Heart left ventricle (tissue), 16 donors: ENCODE data around the gene TMEM247. TPM values are rescaled to one million over a fixed set of nuclear protein-coding genes. Genes with fewer than 3 reads are reported as not detected.

Source experiments
- ATAC-seq, 4 donors: fragments of 200-7000 bp; cut with Tn5 transposase; one replicate each; pipeline ENCODE4 v1.9.1; 2020 to 2022; ENCODE audit warnings: moderate library complexity in 4 of 4, mild to moderate bottlenecking in 3 of 4, moderate number of reproducible peaks in 1 of 4
- DNase-seq, 5 donors: peaks; one replicate each; pipeline ENCODE4 v3.0.0-alpha.2; 2020
- H3K27ac ChIP-seq, 12 donors: fragments of 200-600 bp; sonication (generic) in 4 of 12; one replicate each; pipeline versions ENCODE4 v1.5.0 to v1.8.0; 2016 to 2022; ENCODE audit warnings: mild to moderate bottlenecking in 2 of 12
- H3K27me3 ChIP-seq, 9 donors: fragments of 200-600 bp; sonication (generic) in 2 of 9; one replicate each; pipeline versions ENCODE4 v1.5.1 to v1.8.0; 2016 to 2022; ENCODE audit warnings: mild to moderate bottlenecking in 3 of 9
- H3K36me3 ChIP-seq, 9 donors: fragments of 200-600 bp; sonication (generic) in 2 of 9; one replicate each; pipeline versions ENCODE4 v1.5.0 to v1.8.0; 2018 to 2022; ENCODE audit warnings: mild to moderate bottlenecking in 2 of 9
- H3K4me1 ChIP-seq, 12 donors: fragments of 200-600 bp; sonication (generic) in 4 of 12; one replicate each; pipeline versions ENCODE4 v1.5.0 to v1.8.0; 2016 to 2022; ENCODE audit warnings: mild to moderate bottlenecking in 3 of 12
- H3K4me3 ChIP-seq, 12 donors: fragments of 200-600 bp; sonication (generic) in 4 of 12; one replicate each; pipeline versions ENCODE4 v1.5.0 to v1.8.0; 2017 to 2022; ENCODE audit warnings: mild to moderate bottlenecking in 9 of 12, moderate library complexity in 4 of 12
- H3K9me3 ChIP-seq, 12 donors: fragments of 200-600 bp; sonication (generic) in 4 of 12; one replicate each; pipeline versions ENCODE4 v1.5.0 to v1.8.0; 2016 to 2022; ENCODE audit warnings: mild to moderate bottlenecking in 1 of 12
- POLR2A ChIP-seq, 2 donors: fragments of 450-650 bp; IDR thresholded peaks; one replicate each; pipeline ENCODE4 v1.6.1; 2017; ENCODE audit warnings: antibody characterized with exemption in 2 of 2, mild to moderate bottlenecking in 2 of 2, moderate library complexity in 2 of 2
- WGBS, 4 donors: extraction: QIAGEN DNeasy Blood & Tissue Kit in 2 of 4; methylation state at CpG; one replicate each; pipeline versions ENCODE4 v1.1.5 to v1.1.7; 2013 to 2018; 5-methylcytosine and 5-hydroxymethylcytosine counted together
- intact Hi-C, 10 donors: fragments of 100-400 bp; cut with DNase I; formaldehyde crosslinking; loops; one replicate each; pipeline versions ENCODE4 v1.11.1 to v1.14.2; 2022
- polyA plus RNA-seq, 2 donors: library from polyadenylated mRNA; stranded (reverse); fragments of 200-250 nt; gene quantifications; one replicate each; pipeline ENCODE4 v1.2.3, GENCODE V29; 2013
- total RNA-seq, 9 donors: library from RNA; depleted of rRNA in 2 of 9; stranded (reverse); fragments of >200 nt in 2 of 9; fragmentation: NEBNext Ultra II Directional in 3 of 9; extraction: Animal tissue kit (Norgen Biotek cat#: 25700) in 3 of 9; gene quantifications; one replicate each; pipeline versions ENCODE4 v1.1.0 to v1.2.4, GENCODE V29; 2016 to 2023
- TF ChIP-seq, protein P1 (sequence below), 12 donors: fragments of 200-600 bp; sonication (generic) in 4 of 12; IDR thresholded peaks; one replicate each; pipeline versions ENCODE4 v1.5.0 to v1.8.0; 2018 to 2022; ENCODE audit warnings: antibody characterized with exemption in 12 of 12, mild to moderate bottlenecking in 5 of 12
- donor health status: ischemic (EF 13 %, LVEDD 7.1; RV severe dilation, severe dysfunction).
- donor health status: healthy with polysubstance abuse.
- donor health status: DM: no; HTN: yes; CAD: no.
- donor health status: DM: no; HTN: no; CAD: no.
- donor health status: ischemic (EF 25% LVEDD 6.9; RV normal size, moderate dysfunction).
- donor health status: ischemic (EF 25% LVEDD 5.7; RV mildly dilated, moderate dysfunction).
- donor health status: healthy.
- donor health status: DM: yes; HTN: yes; CAD: no.
- donor health status: ischemic (EF 35%, LVEDD 5.7; RV mildly dilated, moderate dysfunction).
- donor health status: nonischemic (EF 11% LVEDD 7.7; RV severe dilation, severe dysfunction).
- donor health status: DM: yes; HTN: yes; CAD: no.
- donor health status: PGD.
- donor health status: ischemic (EF 29% LVEDD 5.4; RV normal size, mild dysfunction).
- donor health status: nonischemic (EF 23%, LVEDD 6.1; RV moderate dilation, normal function).

Gene TMEM247
- total and polyA plus RNA-seq, 11 donors: not detected

DNA sequence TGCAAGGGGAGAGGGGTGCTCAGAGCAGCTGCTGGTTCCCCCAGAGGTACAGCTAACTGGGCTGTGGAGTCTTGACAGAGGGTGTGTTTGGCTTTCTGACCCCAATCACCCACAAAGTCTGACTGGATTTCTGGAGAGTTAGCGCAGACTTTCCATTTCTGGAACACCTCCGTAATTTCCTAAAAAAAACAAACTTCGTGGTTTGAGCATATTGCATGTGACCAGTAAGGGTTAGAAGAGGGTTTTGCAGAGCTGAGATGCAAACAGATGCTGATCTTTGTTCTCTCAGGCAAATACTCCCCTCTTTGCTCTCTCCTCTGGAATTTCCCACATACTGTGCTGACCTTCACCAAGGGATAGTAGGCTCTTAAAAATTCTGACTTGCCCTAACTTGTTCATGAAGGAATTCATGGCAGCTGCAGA lies 44.5 kb upstream of the TMEM247 start:
- Histone ChIP-seq H3K4me1 (peaks cover 0 to 19% (median 3%) of the 10 kb centered on the region in 12 donors), H3K36me3 (no peaks in the 10 kb centered on the region), H3K9me3 (no peaks in the 10 kb centered on the region), H3K4me3 (no peak overlapping the region), H3K27me3 (no peaks in the 10 kb centered on the region), H3K27ac (no peak overlapping the region)
- DNase-seq (no peak), ATAC-seq (no peak)
- 67 to 77% (median 72%) methylated on average over 3 of the region's 3 CpGs for WGBS, 4 donors
- TF ChIP-seq, protein P1, sequence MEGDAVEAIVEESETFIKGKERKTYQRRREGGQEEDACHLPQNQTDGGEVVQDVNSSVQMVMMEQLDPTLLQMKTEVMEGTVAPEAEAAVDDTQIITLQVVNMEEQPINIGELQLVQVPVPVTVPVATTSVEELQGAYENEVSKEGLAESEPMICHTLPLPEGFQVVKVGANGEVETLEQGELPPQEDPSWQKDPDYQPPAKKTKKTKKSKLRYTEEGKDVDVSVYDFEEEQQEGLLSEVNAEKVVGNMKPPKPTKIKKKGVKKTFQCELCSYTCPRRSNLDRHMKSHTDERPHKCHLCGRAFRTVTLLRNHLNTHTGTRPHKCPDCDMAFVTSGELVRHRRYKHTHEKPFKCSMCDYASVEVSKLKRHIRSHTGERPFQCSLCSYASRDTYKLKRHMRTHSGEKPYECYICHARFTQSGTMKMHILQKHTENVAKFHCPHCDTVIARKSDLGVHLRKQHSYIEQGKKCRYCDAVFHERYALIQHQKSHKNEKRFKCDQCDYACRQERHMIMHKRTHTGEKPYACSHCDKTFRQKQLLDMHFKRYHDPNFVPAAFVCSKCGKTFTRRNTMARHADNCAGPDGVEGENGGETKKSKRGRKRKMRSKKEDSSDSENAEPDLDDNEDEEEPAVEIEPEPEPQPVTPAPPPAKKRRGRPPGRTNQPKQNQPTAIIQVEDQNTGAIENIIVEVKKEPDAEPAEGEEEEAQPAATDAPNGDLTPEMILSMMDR (IDR thresholded peaks at IDR 0.05): no peak
- no peak for TF ChIP-seq POLR2A (IDR thresholded peaks at IDR 0.05)
- intact Hi-C loops: no loop called here

GRCh38 chr2:46435353-46435752 lies 44.0 kb upstream of the TMEM247 start:
- DNase-seq: no peak
- H3K4me3 ChIP-seq: no peak overlapping the region
- peaks cover 0 to 21% (median 3%) of the 10 kb centered on the region in 12 donors for H3K4me1 ChIP-seq
- no peaks in the 10 kb centered on the region for H3K27me3 ChIP-seq
- no peak for ATAC-seq
- no peaks in the 10 kb centered on the region for H3K9me3 ChIP-seq
- H3K36me3 ChIP-seq: no peaks in the 10 kb centered on the region
- H3K27ac ChIP-seq: peak overlapping the region in 1 of 12 donors; percentile 44
- TF ChIP-seq, protein P1 (IDR thresholded peaks at IDR 0.05): no peak
- no peak for TF ChIP-seq POLR2A (IDR thresholded peaks at IDR 0.05)
- intact Hi-C loops: no loop called here

DNA sequence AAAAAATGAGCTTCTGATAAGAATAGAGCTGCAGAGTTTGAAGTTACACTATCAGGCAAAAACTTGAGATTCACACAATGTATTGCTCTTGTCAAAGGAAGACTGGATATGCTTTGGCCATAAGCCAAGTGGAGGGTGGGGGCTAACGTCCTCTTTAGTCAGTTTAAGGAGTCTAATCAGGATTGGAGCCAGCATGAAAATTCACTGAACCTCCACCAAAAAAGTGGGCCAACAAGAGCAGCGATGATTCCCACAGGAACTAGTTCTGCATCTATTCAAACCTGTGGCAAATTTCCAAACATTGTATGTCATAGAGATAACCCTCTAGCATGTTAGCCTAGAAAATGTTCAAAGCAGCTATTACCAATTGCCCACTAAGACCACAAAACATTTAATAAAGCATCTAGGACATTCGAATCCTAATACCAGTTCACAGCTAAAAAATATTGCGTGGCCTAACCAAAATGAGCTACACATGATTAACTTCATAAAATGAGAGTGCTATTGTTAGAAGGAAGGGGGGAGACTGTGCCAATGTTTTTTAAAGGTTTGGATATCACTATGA lies 43.5 kb upstream of the TMEM247 start:
- 41 to 58% (median 53%) methylated on average over 4 of the region's 4 CpGs for WGBS, 4 donors
- intact Hi-C loops: no loop called here
- no peaks in the 10 kb centered on the region for H3K36me3 ChIP-seq
- no peaks in the 10 kb centered on the region for H3K9me3 ChIP-seq
- TF ChIP-seq, protein P1 (IDR thresholded peaks at IDR 0.05): no peak
- no peak for TF ChIP-seq POLR2A (IDR thresholded peaks at IDR 0.05)
- DNase-seq (peak in 2 of 5 donors; percentile 35 to 40), ATAC-seq (no peak)
- H3K4me3 ChIP-seq: no peak overlapping the region
- H3K27ac ChIP-seq: peak overlapping the region in 1 of 12 donors; percentile 44
- H3K27me3 ChIP-seq: no peaks in the 10 kb centered on the region
- H3K4me1 ChIP-seq: peaks cover 0 to 26% (median 3%) of the 10 kb centered on the region in 12 donors

DNA sequence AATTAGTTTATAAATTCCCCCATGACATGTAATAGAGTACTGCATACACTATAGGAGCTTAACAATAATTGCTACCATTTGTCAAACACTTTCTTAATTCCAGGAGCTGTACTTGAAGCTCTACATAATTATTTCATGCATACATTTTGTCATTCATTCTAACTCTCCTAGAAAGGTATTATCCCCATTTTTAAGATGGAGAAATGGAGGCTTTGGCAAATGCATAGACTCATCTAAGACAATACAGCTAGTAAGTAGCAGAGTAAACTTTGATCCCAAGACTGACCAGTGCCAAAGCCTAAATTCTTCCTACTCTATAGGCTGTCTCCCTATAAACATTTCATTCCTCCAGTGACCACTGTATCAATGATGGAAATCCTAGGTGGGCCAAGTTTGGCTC lies 42.6 kb upstream of the TMEM247 start:
- DNase-seq (no peak), ATAC-seq (no peak)
- TF ChIP-seq, protein P1 (IDR thresholded peaks at IDR 0.05): no peak
- no peak for TF ChIP-seq POLR2A (IDR thresholded peaks at IDR 0.05)
- no peaks in the 10 kb centered on the region for H3K36me3 ChIP-seq
- peak overlapping the region in 1 of 12 donors; percentile 8 for H3K27ac ChIP-seq
- H3K4me3 ChIP-seq: no peak overlapping the region
- intact Hi-C loops: no loop called here
- peaks cover 0 to 26% (median 3%) of the 10 kb centered on the region in 12 donors for H3K4me1 ChIP-seq
- H3K9me3 ChIP-seq: no peaks in the 10 kb centered on the region
- no peaks in the 10 kb centered on the region for H3K27me3 ChIP-seq
